HepG2 (cell line): ENCODE results near the gene TMEM134. TPM values are rescaled to one million over a fixed set of nuclear protein-coding genes. Genes with fewer than 3 reads are reported as not detected.

Experiments
- ATAC-seq: fragments of 200-7000 bp; cut with Tn5 transposase; 3 replicates; pipeline ENCODE4 v1.9.1; 2020; ENCODE audit warnings: mild to moderate bottlenecking, moderate library complexity
- BruUV-seq: library from RNA; stranded (reverse); fragments of 400-500 nt; replicated peaks from 2 replicates; lab custom pipeline; 2021; lab: Mats Ljungman, UMichigan
- CTCF ChIA-PET: fragments of 300-600 bp; formaldehyde crosslinking; extraction: SDS; loops from one replicate; lab custom pipeline; 2021; ENCODE audit warnings: low total read pairs, inconsistent platforms, low intra/inter-chr PET ratio; lab: Yijun Ruan, JAX
- POLR2A ChIA-PET: fragments of 350-600 bp; sonication (Branson Sonifier 250); formaldehyde crosslinking; loops from one replicate; lab custom pipeline; 2020; ENCODE audit warnings: antibody characterized with exemption, inconsistent platforms; lab: Yijun Ruan, JAX
- DNase-seq: peaks from one replicate; pipeline ENCODE4 v3.0.0-alpha.2; 2015; ENCODE audit warnings: low spot score
- FAIRE-seq: peaks from 3 replicates; lab custom pipeline; 2011; peaks lifted over from hg19 to GRCh38; lab: Jason Lieb, UNC
- H2AFZ ChIP-seq: one replicate; pipeline ENCODE4 v1.6.1; 2011; ENCODE audit warnings: low read length, inconsistent platforms
- H3K27ac ChIP-seq: fragments of 300-600 bp; 3 replicates; pipeline ENCODE4 v1.8.0; 2011; ENCODE audit warnings: mixed run types, mild to moderate bottlenecking, mixed read lengths, low read length, inconsistent platforms; ENCODE audit not compliant: insufficient read depth; ENCODE audit errors: extremely low read length
- H3K27me3 ChIP-seq, 2 experiments: fragments of 200-600 bp in 1 of 2; 2 replicates in 1 of 2; 3 replicates in 1 of 2; pipeline versions ENCODE4 v1.6.0 to v1.8.0; 2011; ENCODE audit warnings: low read length in 2 of 2, mild to moderate bottlenecking in 2 of 2, moderate library complexity in 2 of 2, inconsistent platforms in 1 of 2; ENCODE audit not compliant: insufficient read depth in 2 of 2, control insufficient read depth in 1 of 2
- H3K36me3 ChIP-seq, 2 experiments: fragments of 200-600 bp in 1 of 2; replicated peaks in 1 of 2; 2 replicates in 1 of 2; 3 replicates in 1 of 2; pipeline versions ENCODE4 v1.5.1 to v1.8.0; 2011; ENCODE audit warnings: low read length in 2 of 2, inconsistent platforms in 1 of 2; ENCODE audit not compliant: insufficient read depth in 2 of 2, control insufficient read depth in 1 of 2
- H3K4me1 ChIP-seq: 2 replicates; pipeline ENCODE4 v1.5.1; 2012; ENCODE audit warnings: low read length, inconsistent platforms; ENCODE audit not compliant: insufficient read depth
- H3K4me2 ChIP-seq: 2 replicates; pipeline ENCODE4 v1.6.0; 2011; ENCODE audit warnings: low read depth, low read length, inconsistent platforms
- H3K4me3 ChIP-seq, 3 experiments: fragments of 200-600 bp in 1 of 3; sonication (generic), shearing (Covaris generic) in 1 of 3; replicated peaks in 1 of 3; 2 replicates each; pipeline ENCODE4 v1.5.1; 2011 to 2016; ENCODE audit warnings: low read length in 3 of 3, inconsistent platforms in 2 of 3, low read depth in 2 of 3, mild to moderate bottlenecking in 2 of 3, control low read depth in 1 of 3, mixed read lengths in 1 of 3; ENCODE audit not compliant: insufficient read depth in 1 of 3
- H3K79me2 ChIP-seq: one replicate; pipeline ENCODE4 v1.6.1; 2011; ENCODE audit warnings: low read length, inconsistent platforms; ENCODE audit not compliant: insufficient read depth
- H3K9ac ChIP-seq: 2 replicates; pipeline ENCODE4 v1.6.0; 2011; ENCODE audit warnings: mild to moderate bottlenecking, low read depth, low read length, inconsistent platforms; ENCODE audit not compliant: insufficient read depth
- H3K9me3 ChIP-seq: 2 replicates; pipeline ENCODE4 v1.5.1; 2012; ENCODE audit warnings: mild to moderate bottlenecking, low read length
- H4K20me1 ChIP-seq: 2 replicates; pipeline ENCODE4 v1.6.0; 2011; ENCODE audit warnings: inconsistent platforms, mild to moderate bottlenecking, low read length, moderate library complexity; ENCODE audit not compliant: insufficient read depth
- ATF2 ChIP-seq: sonication (generic); formaldehyde crosslinking; IDR thresholded peaks from 2 replicates; pipeline ENCODE4 v1.4.0; 2020; ENCODE audit warnings: missing genetic modification reagents
- CREB1 ChIP-seq, 2 experiments: fragments of 450-650 bp in 1 of 2; IDR thresholded peaks; 2 replicates each; pipeline ENCODE4 v1.6.1; 2016 to 2017; ENCODE audit warnings: control low read depth in 1 of 2, mild to moderate bottlenecking in 1 of 2, missing compliant biosample characterization in 1 of 2, missing genetic modification characterization in 1 of 2
- DMAP1 ChIP-seq: IDR thresholded peaks from 2 replicates; pipeline ENCODE4 v1.6.1; 2016
- E2F1 ChIP-seq: sonication (generic); formaldehyde crosslinking; IDR thresholded peaks from 2 replicates; pipeline ENCODE4 v1.5.0; 2020; ENCODE audit warnings: missing genetic modification reagents
- JUN ChIP-seq: sonication (generic); formaldehyde crosslinking; IDR thresholded peaks from 2 replicates; pipeline ENCODE4 v1.4.0; 2020; ENCODE audit warnings: mild to moderate bottlenecking, missing genetic modification reagents
- MED13 ChIP-seq: sonication (generic); formaldehyde crosslinking; IDR thresholded peaks from 2 replicates; pipeline ENCODE4 v1.5.0; 2020; ENCODE audit warnings: missing genetic modification reagents
- MEF2D ChIP-seq: sonication (generic); formaldehyde crosslinking; IDR thresholded peaks from 2 replicates; pipeline ENCODE4 v1.5.1; 2020; ENCODE audit warnings: mild to moderate bottlenecking, missing genetic modification reagents
- MXD1 ChIP-seq: sonication (generic); formaldehyde crosslinking; IDR thresholded peaks from 2 replicates; pipeline ENCODE4 v1.4.0; 2020; ENCODE audit warnings: mild to moderate bottlenecking, missing genetic modification reagents
- TFDP2 ChIP-seq: sonication (generic); formaldehyde crosslinking; IDR thresholded peaks from 2 replicates; pipeline ENCODE4 v1.4.0; 2020; ENCODE audit warnings: missing genetic modification reagents
- THRA ChIP-seq: sonication (generic); formaldehyde crosslinking; IDR thresholded peaks from 2 replicates; pipeline ENCODE4 v1.4.0; 2020; ENCODE audit warnings: missing genetic modification reagents, borderline replicate concordance
- ZNF484 ChIP-seq: sonication (generic); formaldehyde crosslinking; IDR thresholded peaks from 2 replicates; pipeline ENCODE4 v1.5.1; 2020; ENCODE audit warnings: mild to moderate bottlenecking, low read depth, missing genetic modification reagents, borderline replicate concordance
- ZXDC ChIP-seq: sonication (generic); formaldehyde crosslinking; IDR thresholded peaks from 2 replicates; pipeline ENCODE4 v1.5.0; 2020; ENCODE audit warnings: mild to moderate bottlenecking, missing genetic modification reagents
- WGBS: methylation state at CpG from one replicate; pipeline ENCODE4 v1.1.6; 2017; ENCODE audit warnings: low lambda C conversion rate; 5-methylcytosine and 5-hydroxymethylcytosine counted together
- in situ Hi-C: cut with HindIII; loops from 2 replicates; pipeline ENCODE4 v1.10.0; 2017; ENCODE audit warnings: low pct_unique_long_range_greater_than_20kb; ENCODE audit not compliant: extremely low pct_ligation_motif_present
- intact Hi-C: fragments of 100-400 bp; cut with micrococcal nuclease; formaldehyde crosslinking; loops from one replicate; pipeline ENCODE4 v1.10.0; 2022; ENCODE audit not compliant: unreplicated experiment
- polyA plus RNA-seq, 8 experiments: library from polyadenylated mRNA; depleted of rRNA in 3 of 8; stranded (reverse) in 7 of 8; unstranded in 1 of 8; fragments of >200 nt; fragmentation: Illumina TruSeq in 4 of 8; extraction: Trizol in 4 of 8; gene quantifications; 2 replicates each; pipeline versions ENCODE4 v1.2.1 to v1.2.3, GENCODE V29; 2011 to 2016; ENCODE audit warnings: low read depth in 4 of 8, missing spikeins in 1 of 8, mixed read lengths in 1 of 8; ENCODE audit not compliant: insufficient read depth in 1 of 8
- total RNA-seq, 5 experiments: library from RNA; depleted of rRNA; stranded (reverse); fragments of >200 nt; fragmentation: Illumina TruSeq; extraction: Trizol; gene quantifications; 2 replicates each; pipeline ENCODE4 v1.2.3, GENCODE V29; 2016; ENCODE audit warnings: low read depth in 1 of 5

Gene TMEM134
- total and polyA plus RNA-seq, 2 of the 13 experiments (the other 11 are each of a cell fraction or from before 2014, with no cell fraction given): 6.9 to 26.9 TPM

- under 1% methylated on average over 33 of the region's 68 CpGs for WGBS
- Histone ChIP-seq H3K36me3 (peaks cover 11 to 14% of the 10 kb centered on the region in 2 experiments; a peak in 4 of 5 replicates), H4K20me1 (no peaks in the 10 kb centered on the region), H3K4me2 (peak within 1 kb of the TSS; percentile 93), H2AFZ (peak within 1 kb of the TSS; percentile 71), H3K4me3 (peak within 1 kb of the TSS; percentile 84 to 98 (median 90)), H3K79me2 (peaks cover 13% of the 10 kb centered on the region), H3K27ac (peak within 1 kb of the TSS; percentile 85), H3K27me3 (no peaks in the 10 kb centered on the region; a peak in 1 of 5 replicates), H3K9ac (peak within 1 kb of the TSS; percentile 97), H3K9me3 (no peaks in the 10 kb centered on the region), H3K4me1 (peaks cover 36% of the 10 kb centered on the region)
- BruUV-seq: no TSS peak
- FAIRE-seq (peak; percentile 86), DNase-seq (peak; percentile 93), ATAC-seq (peak; percentile 81)
- in situ Hi-C loops: loop anchor here (5.0 kb wide), 1 partner anchor 34 kb away; no protein-coding TSS in a partner anchor
- ChIA-PET CTCF (no interaction called here), POLR2A (interaction anchor here (0.9 to 3.0 kb wide), 12 partner anchors 9 to 75 kb away, joined by 3 to 12 read pairs (median 5); partner anchors contain the start of genes CORO1B, POLD4, PPP1CA and PTPRCAP)
- intact Hi-C loops: loop anchor here (2.0 kb wide), 1 partner anchor 14 kb away; the partner anchor contains the start of gene CORO1B
- TF ChIP-seq E2F1 (peak; percentile 78), MED13 (CRISPR knock-in tag) (peak; percentile 54; the same call in 1 of the 2 replicates), DMAP1 (CRISPR knock-in tag) (peak; percentile 58), JUN (CRISPR knock-in tag) (0 out of 2 replicates have a peak, but pooled peaks have one; percentile 64), ZXDC (no peak), MEF2D (peak; percentile 68; the same call in 1 of the 2 replicates), ZNF484 (CRISPR knock-in tag) (no peak), ATF2 (CRISPR knock-in tag) (peak; percentile 89), MXD1 (CRISPR knock-in tag) (no peak), CREB1 (IDR thresholded peaks at IDR 0.05) (peak; percentile 99), CREB1 (CRISPR knock-in tag; IDR thresholded peaks at IDR 0.05) (peak; percentile 99), THRA (CRISPR knock-in tag) (peak; percentile 58; the same call in 1 of the 2 replicates), TFDP2 (CRISPR knock-in tag) (peak; percentile 81)
These were observed 40.7 kb downstream of the TMEM134 start, which contains the start of gene RPS6KB2 for GRCh38 chr11:67428052-67429001. TSS of gene RPS6KB2 (plus strand) at chr11:67428494. CDS start at chr11:67428546, 52 bp downstream.
